SH-SY5Y (cell line): ENCODE data around the gene PDLIM1.

Experiments used
- GATA2 ChIP-seq: IDR thresholded peaks from 2 replicates; pipeline ENCODE4 v1.6.1; 2011; ENCODE audit warnings: mild to moderate bottlenecking, low read depth, low read length
- GATA3 ChIP-seq: IDR thresholded peaks from 2 replicates; pipeline ENCODE4 v1.6.1; 2011; ENCODE audit warnings: low read depth, mild to moderate bottlenecking, low read length, moderate library complexity

GRCh38 chr10:95267251-95267650, 23.6 kb downstream of the PDLIM1 start:
- no peak for TF ChIP-seq GATA2
- TF ChIP-seq GATA3 = no peak
